ENCODE results near the gene ZBTB7B.

ZBTB7B gene

DNA sequence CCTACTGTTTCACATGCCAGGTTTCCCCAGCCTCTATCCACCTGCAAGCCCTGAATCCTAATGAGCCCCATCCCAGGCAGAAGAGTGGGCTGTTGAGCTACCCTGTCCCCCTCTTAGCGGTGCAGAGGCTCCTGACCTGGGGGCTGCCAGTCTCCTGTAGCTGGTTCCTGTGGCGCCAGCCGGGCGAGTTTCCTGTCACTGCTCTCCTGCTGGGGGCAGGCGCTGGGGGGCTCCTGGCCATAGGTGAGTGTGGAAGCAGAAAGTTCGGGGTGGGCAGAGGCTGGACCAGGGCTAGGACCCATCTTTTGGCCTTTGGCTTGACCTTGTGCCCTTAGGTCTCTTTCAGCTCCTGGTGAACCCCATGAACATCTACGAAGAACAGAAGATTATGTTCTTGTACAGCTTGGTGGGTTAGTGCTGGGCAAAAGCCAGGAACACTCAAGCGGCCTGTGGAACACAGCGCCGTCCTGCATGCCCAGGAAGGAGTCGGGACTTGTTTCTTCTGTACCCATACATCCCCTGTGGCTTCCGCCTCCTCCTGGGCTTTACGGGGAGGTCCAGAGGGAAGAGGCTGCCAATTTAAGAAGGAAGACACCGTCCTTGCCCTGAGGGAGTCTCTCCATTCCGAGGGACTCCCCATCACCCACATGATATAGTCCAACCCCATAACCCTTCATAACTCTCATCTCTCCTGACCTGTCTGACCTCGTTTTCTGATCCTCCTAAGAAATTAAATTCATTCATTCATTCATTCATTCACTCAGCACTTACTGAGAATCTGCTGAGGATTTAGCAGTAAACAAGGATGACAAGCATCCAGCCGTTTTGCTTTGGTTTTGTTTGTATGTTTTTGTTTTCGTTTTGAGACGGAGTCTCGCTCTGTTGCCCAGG, 32.0 kb downstream of the ZBTB7B start:
- H3K4me3 ChIP-seq (ENCODE audit: low read length) = no peak overlapping the region

GRCh38 chr1:155035936-155036335, 33.3 kb downstream of the ZBTB7B start:
- TF ChIP-seq ZNF274 (IDR thresholded peaks at IDR 0.05; ENCODE audit: low read depth, low read length) = no peak

More for the DNA sequence above, 32.0 kb downstream of the ZBTB7B start:
- no peak for TF ChIP-seq ZNF274 (IDR thresholded peaks at IDR 0.05; ENCODE audit: low read depth, low read length)

DNA sequence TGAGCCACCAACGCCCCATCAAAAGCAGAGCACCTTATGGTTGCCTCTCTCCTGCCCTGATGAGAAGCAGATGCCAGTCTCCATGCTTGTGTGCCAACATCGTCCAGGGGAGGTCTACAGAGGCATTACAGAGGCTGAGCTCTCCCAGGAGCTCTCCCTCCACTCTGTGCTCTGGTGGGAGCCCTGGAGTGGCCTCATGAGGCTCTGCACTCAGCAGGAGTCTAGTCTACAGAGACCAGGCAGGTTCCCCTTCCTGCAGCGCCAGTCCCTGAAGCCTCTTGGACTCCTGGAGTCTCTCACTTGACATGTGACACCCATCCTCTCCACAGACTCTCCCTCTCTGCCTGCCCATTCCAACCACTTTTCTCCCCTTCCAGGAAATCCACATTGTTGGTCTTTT, 34.4 kb downstream of the ZBTB7B start:
- TF ChIP-seq ZNF274 (IDR thresholded peaks at IDR 0.05; ENCODE audit: low read depth, low read length) = no peak
- H3K4me3 ChIP-seq (ENCODE audit: low read length) = no peak overlapping the region

More at GRCh38 chr1:155035936-155036335, 33.3 kb downstream of the ZBTB7B start:
- no peak overlapping the region for H3K4me3 ChIP-seq (ENCODE audit: low read length)

DNA sequence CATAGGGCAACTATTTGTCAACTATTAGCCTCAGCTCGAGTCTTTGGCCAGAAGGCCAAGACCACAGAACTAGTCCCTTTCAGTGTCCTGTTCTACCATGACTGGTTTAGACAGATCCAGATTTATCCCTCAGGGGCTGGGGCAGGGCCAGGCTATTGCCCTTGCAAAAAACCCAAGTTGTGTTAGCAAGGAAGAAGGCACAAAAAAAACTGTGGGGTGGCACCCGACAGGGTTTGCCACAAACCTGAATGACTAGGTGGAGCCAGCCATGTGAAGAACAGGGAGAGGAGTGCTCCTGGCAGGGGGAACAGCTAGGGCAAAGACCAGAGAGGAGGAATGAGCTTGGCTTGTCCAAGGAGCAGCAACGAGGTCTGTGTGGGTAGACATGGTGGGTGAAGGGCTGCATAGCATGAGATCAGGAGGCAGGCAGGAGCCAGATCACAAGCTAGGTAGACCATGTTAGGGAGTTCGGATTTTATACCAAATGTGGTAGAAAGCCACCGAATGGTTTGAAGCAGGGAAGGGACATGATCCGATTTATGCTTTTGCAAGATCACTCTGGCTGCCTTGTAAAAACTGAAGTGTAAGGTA, 35.3 kb downstream of the ZBTB7B start:
- no peak overlapping the region for H3K4me3 ChIP-seq (ENCODE audit: low read length)
- no peak for TF ChIP-seq ZNF274 (IDR thresholded peaks at IDR 0.05; ENCODE audit: low read depth, low read length)

DNA sequence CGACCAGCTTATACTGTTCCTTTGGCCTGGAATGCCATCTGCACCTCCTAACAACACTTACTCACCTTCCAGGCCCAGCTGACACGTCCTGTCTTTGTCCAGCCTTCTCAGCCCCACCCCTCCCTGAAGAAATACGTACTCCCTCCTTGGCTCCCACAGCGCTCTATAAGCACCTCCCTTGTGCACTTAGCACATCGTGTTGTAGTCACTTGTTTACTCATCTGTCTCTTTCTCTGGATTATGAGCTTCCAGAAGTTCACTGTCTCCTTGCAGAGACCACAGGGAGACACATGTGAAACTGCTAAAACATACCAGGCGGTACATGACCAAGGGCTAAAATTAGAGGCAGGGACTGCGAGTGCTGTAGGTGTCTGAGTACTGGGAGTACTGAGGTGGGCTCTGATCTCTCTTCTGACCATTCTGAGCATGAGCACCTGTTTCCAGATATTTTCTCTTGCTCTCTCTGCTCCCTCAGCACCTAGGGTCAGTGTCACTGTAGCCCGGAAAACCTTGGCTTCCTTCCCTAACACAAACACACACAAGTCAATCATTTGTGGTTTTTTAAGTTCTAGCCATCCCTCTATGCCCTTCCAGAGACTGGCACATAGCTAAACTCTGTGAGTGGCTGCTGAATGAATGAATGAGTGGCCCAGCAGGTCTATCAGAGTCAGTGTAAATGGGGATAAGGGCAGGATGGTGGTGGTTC, 36.2 kb downstream of the ZBTB7B start:
- no peak for TF ChIP-seq ZNF274 (IDR thresholded peaks at IDR 0.05; ENCODE audit: low read depth, low read length)

DNA sequence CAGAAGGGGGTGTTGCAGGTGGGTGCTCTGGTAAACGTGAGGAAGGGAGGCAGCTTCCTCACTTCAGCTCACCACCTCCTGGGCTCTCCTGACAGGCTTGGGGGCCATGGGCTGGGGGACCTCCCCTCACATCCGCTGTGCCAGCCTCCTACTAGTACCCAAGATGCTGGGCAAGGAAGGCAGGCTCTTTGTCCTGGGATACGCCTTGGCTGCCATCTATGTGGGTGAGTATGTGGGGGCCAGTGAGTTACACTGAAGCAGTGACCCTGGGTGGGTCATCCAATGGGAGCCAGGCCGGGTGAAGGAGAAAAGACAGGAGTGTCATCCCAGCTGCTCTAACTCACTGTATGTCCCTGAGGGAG, 36.7 kb downstream of the ZBTB7B start:
- no peak overlapping the region for H3K4me3 ChIP-seq (ENCODE audit: low read length)
- no peak for TF ChIP-seq ZNF274 (IDR thresholded peaks at IDR 0.05; ENCODE audit: low read depth, low read length)

More for the DNA sequence above, 36.2 kb downstream of the ZBTB7B start:
- H3K4me3 ChIP-seq (ENCODE audit: low read length) = no peak overlapping the region

GRCh38 chr1:155040358-155041093, 37.9 kb downstream of the ZBTB7B start:
- TF ChIP-seq ZNF274 (IDR thresholded peaks at IDR 0.05; ENCODE audit: low read depth, low read length) = no peak
- no peak overlapping the region for H3K4me3 ChIP-seq (ENCODE audit: low read length)

GRCh38 chr1:155042789-155043188, 40.2 kb downstream of the ZBTB7B start:
- TF ChIP-seq ZNF274 (IDR thresholded peaks at IDR 0.05; ENCODE audit: low read depth, low read length) = no peak
- no peak overlapping the region for H3K4me3 ChIP-seq (ENCODE audit: low read length)

- no peak for TF ChIP-seq ZNF274 (IDR thresholded peaks at IDR 0.05; ENCODE audit: low read depth, low read length)
- H3K4me3 ChIP-seq (ENCODE audit: low read length) = no peak overlapping the region
These were observed 40.7 kb downstream of the ZBTB7B start for GRCh38 chr1:155043301-155043702.

- H3K4me3 ChIP-seq (ENCODE audit: low read length) = no peak overlapping the region
- no peak for TF ChIP-seq ZNF274 (IDR thresholded peaks at IDR 0.05; ENCODE audit: low read depth, low read length)
These were observed 41.2 kb downstream of the ZBTB7B start for GRCh38 chr1:155043793-155044192.

- no peak overlapping the region for H3K4me3 ChIP-seq (ENCODE audit: low read length)
- no peak for TF ChIP-seq ZNF274 (IDR thresholded peaks at IDR 0.05; ENCODE audit: low read depth, low read length)
These were observed 41.8 kb downstream of the ZBTB7B start for GRCh38 chr1:155044365-155044764.

DNA sequence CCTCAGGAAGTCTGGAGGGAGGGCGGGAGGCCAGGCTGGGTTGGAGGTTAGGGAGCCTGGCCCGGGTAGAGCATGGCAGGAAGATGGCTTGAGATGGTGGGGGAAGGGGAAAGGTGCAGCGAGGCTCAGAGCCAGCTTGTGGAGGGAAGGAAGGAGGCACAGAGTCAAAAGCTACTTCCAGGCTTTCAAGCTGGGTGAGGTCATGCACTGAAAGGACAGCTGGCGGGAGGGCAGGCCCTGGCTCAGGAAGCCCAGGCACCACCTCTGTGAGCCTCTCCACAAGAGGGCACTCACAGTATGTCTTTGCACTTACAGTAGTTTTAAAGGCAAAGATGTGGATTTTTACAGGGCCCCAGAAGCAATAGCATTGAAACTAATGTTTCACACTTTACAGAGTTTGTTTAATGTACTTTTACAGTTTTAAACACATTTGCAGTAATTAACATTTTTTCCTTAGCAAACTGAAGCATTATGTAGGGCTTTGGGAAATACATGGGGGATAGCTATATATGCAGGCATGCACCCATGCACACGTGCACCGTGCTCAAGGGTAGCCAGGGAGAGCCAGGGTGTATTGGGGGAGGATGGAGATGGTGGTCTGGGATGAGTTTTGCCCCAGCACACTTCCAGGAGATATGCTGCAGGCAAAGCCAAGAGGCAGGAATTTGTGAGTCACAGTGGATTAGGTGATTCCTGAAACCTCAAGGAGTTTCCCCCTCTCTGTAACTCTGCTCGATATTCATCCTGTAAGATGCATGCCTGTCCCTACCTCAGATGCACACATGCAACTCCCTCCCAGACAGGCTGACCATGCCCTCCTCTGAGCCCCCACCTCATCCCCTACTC, 42.4 kb downstream of the ZBTB7B start:
- TF ChIP-seq ZNF274 (IDR thresholded peaks at IDR 0.05; ENCODE audit: low read depth, low read length) = no peak
- H3K4me3 ChIP-seq (ENCODE audit: low read length) = no peak overlapping the region
